Karpas-422 (cell line): ENCODE results near the gene ERC2. TPM values are rescaled to one million over a fixed set of nuclear protein-coding genes. Genes with fewer than 3 reads are reported as not detected.

Experiments
- DNase-seq: peaks from one replicate; pipeline ENCODE4 v3.0.0-alpha.2; 2015
- H2AFZ ChIP-seq: fragments of 200-600 bp; sonication (generic); 2 replicates; pipeline ENCODE4 v1.6.1; 2014; ENCODE audit warnings: antibody characterized with exemption, low read length, mixed read lengths
- H3K27ac ChIP-seq: fragments of 200-600 bp; sonication (generic); 2 replicates; pipeline ENCODE4 v1.5.1; 2014; ENCODE audit warnings: mild to moderate bottlenecking, low read length, moderate library complexity
- H3K27me3 ChIP-seq: fragments of 200-600 bp; sonication (generic); 2 replicates; pipeline ENCODE4 v1.6.1; 2014; ENCODE audit warnings: low read length, mixed read lengths
- H3K36me3 ChIP-seq: fragments of 200-600 bp; sonication (generic); 2 replicates; pipeline ENCODE4 v1.6.1; 2014; ENCODE audit warnings: low read length, mixed read lengths; ENCODE audit not compliant: insufficient read depth
- H3K4me1 ChIP-seq: fragments of 200-600 bp; sonication (generic); 2 replicates; pipeline ENCODE4 v1.6.1; 2014; ENCODE audit warnings: mild to moderate bottlenecking, low read length, mixed read lengths
- H3K4me2 ChIP-seq: fragments of 200-600 bp; sonication (generic); 2 replicates; pipeline ENCODE4 v1.6.1; 2014; ENCODE audit warnings: low read length, low read depth, mild to moderate bottlenecking; ENCODE audit not compliant: poor library complexity, severe bottlenecking
- H3K4me3 ChIP-seq: fragments of 200-600 bp; sonication (generic); 2 replicates; pipeline ENCODE4 v1.5.1; 2014; ENCODE audit warnings: mild to moderate bottlenecking, antibody characterized with exemption, low read length, mixed read lengths
- H3K79me2 ChIP-seq: fragments of 200-600 bp; sonication (generic); 2 replicates; pipeline ENCODE4 v1.6.1; 2014; ENCODE audit warnings: mild to moderate bottlenecking, low read length, mixed read lengths
- H3K9ac ChIP-seq: fragments of 200-600 bp; sonication (generic); 2 replicates; pipeline ENCODE4 v1.6.0; 2014; ENCODE audit warnings: low read length
- H3K9me2 ChIP-seq: fragments of 200-600 bp; sonication (generic), shearing (Covaris generic); replicated peaks from 2 replicates; pipeline ENCODE4 v1.6.0; 2014; ENCODE audit warnings: mild to moderate bottlenecking, low read length, moderate library complexity; ENCODE audit not compliant: insufficient read depth
- H3K9me3 ChIP-seq: fragments of 300-700, 200-600 bp; sonication (generic); 2 replicates; pipeline ENCODE4 v1.6.1; 2014; ENCODE audit warnings: low read length, mixed read lengths
- H4K20me1 ChIP-seq: fragments of 200-600 bp; sonication (generic); 2 replicates; pipeline ENCODE4 v1.6.1; 2014; ENCODE audit warnings: mild to moderate bottlenecking, antibody characterized with exemption, low read length, low read depth; ENCODE audit not compliant: insufficient read depth
- total RNA-seq: library from RNA; depleted of rRNA; stranded (reverse); fragments of >200 nt; shearing (Covaris generic); gene quantifications from 2 replicates; pipeline ENCODE4 v1.2.3, GENCODE V29; 2014; ENCODE audit warnings: low replicate concordance

The ERC2 gene
- total RNA-seq, 1 experiment from 2014 or later, result 3.7 TPM

- Histone ChIP-seq H3K9me3 (no peaks in the 10 kb centered on the region), H3K79me2 (peaks cover 29% of the 10 kb centered on the region), H3K27me3 (no peaks in the 10 kb centered on the region), H4K20me1 (no peaks in the 10 kb centered on the region), H3K4me3 (peak overlapping the region; percentile 80; the same call in 1 of the 2 replicates), H3K9ac (peak overlapping the region; percentile 96), H3K27ac (peak overlapping the region; percentile 97), H3K36me3 (peaks cover 2% of the 10 kb centered on the region; the same call in 1 of the 2 replicates), H3K4me1 (peaks cover 26% of the 10 kb centered on the region), H2AFZ (no peak overlapping the region), H3K9me2 (no peaks in the 10 kb centered on the region), H3K4me2 (peak overlapping the region; percentile 87)
- DNase-seq, result no peak
Observed at GRCh38 chr3:55489798-55490132, 978.5 kb downstream of the ERC2 start.

GRCh38 chr3:55488398-55489055 is 979.7 kb downstream of the ERC2 start:
- Histone ChIP-seq H3K27ac (peak overlapping the region; percentile 97), H3K9me2 (no peaks in the 10 kb centered on the region), H3K9ac (peak overlapping the region; percentile 96), H3K27me3 (no peaks in the 10 kb centered on the region), H3K36me3 (peaks cover 4% of the 10 kb centered on the region; the same call in 1 of the 2 replicates), H3K4me1 (peaks cover 39% of the 10 kb centered on the region), H2AFZ (no peak overlapping the region), H3K79me2 (peaks cover 41% of the 10 kb centered on the region), H3K4me3 (peak overlapping the region; percentile 80), H3K4me2 (peak overlapping the region; percentile 87), H4K20me1 (peaks cover under 1% of the 10 kb centered on the region; the same call in 1 of the 2 replicates), H3K9me3 (no peaks in the 10 kb centered on the region)
- DNase-seq, result peak; percentile 98

GRCh38 chr3:55487381-55488241 is 980.7 kb downstream of the ERC2 start:
- peaks cover 10% of the 10 kb centered on the region; the same call in 1 of the 2 replicates for H4K20me1 ChIP-seq
- peak; percentile 91 for DNase-seq
- no peaks in the 10 kb centered on the region for H3K9me3 ChIP-seq
- H3K9me2 ChIP-seq, result no peaks in the 10 kb centered on the region
- peak overlapping the region; percentile 80 for H3K4me3 ChIP-seq
- H3K4me2 ChIP-seq, result peak overlapping the region; percentile 87
- peak overlapping the region; percentile 96 for H3K9ac ChIP-seq
- no peaks in the 10 kb centered on the region for H3K27me3 ChIP-seq
- H3K79me2 ChIP-seq, result peaks cover 50% of the 10 kb centered on the region
- H3K4me1 ChIP-seq, result peaks cover 48% of the 10 kb centered on the region
- H3K36me3 ChIP-seq, result peaks cover 7% of the 10 kb centered on the region; the same call in 1 of the 2 replicates
- H2AFZ ChIP-seq, result no peak overlapping the region
- peak overlapping the region; percentile 97 for H3K27ac ChIP-seq

DNA sequence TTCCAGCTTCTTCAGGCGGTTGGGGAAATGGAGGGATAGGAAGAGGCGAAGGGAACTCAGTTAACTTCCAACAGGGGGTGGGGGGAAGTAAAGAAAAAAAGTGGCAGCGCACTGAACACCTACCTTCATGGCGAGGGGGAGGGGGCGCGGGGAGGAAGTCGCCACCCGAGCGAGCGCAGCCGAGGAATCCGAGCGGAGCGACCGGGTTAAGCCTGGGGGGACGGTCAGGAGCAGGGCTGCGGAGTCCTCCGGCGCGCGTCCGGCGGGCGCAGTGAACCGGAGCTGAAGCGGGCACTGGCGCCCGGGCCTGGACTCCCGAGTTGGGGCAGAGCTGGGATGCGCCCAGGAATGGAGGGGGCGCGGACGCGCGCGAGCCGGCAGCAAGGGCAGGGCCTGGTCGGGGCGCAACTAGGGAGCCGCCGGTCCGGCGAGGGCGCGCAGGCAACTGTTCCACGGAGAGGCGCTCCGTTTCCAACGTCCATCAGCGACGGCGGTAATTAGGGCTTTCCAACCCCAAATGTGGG is 981.3 kb downstream of the ERC2 start, which contains the start of gene WNT5A:
Gene WNT5A, minus strand, starts transcription at position 450 of the 524 bp plus-strand sequence. Its CDS starts 321 bp downstream, at position 129.
- no peaks in the 10 kb centered on the region for H3K9me3 ChIP-seq
- H2AFZ ChIP-seq, result no peak within 1 kb of the TSS
- H3K9ac ChIP-seq, result peak within 1 kb of the TSS; percentile 96

DNA sequence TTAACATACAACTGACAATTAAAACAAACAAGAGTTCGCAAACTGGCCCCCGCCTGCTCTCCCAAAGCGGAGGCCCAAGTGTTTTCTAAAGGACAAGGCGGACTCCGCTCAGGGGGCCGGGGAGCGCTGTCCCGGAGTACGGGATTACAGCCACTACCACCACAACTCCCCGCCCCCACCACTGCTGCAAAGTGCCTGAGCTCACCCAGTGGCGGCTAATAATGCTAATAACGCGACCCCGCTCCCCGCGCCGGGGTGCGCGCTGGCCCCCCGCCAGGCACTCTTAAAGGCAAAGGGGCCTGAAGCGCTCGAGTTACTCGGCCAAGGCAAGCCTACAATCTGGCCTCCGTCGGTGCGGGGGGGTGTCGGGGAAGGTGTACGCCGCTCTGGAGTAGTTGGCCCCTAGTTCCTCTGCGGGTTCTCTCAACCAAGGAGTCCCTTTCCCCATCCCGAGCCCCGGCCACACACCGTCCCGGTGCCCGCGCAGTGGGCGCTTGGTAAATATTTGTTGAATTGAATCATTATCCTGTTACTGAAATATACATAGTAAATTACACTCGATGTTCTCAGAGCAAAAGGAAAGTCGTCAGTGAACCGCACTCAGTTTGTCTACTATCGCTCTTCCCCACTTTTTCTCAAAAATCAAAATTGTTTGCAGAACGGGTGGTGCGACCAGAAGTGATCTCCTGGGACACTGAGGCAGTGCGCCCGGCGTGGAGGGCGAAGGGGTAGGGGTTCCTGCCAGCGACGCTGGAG is 982.0 kb downstream of the ERC2 start:
- H3K4me1 ChIP-seq, result peaks cover 48% of the 10 kb centered on the region
- H3K9me2 ChIP-seq, result no peaks in the 10 kb centered on the region
- H2AFZ ChIP-seq, result no peak overlapping the region
- H3K9ac ChIP-seq, result peak overlapping the region; percentile 96
- H3K36me3 ChIP-seq, result peaks cover 7% of the 10 kb centered on the region; the same call in 1 of the 2 replicates
- H3K4me3 ChIP-seq, result peak overlapping the region; percentile 80
- H3K4me2 ChIP-seq, result peak overlapping the region; percentile 87
- DNase-seq, result peak; percentile 95
- H3K27ac ChIP-seq, result peak overlapping the region; percentile 97
- H3K79me2 ChIP-seq, result peaks cover 64% of the 10 kb centered on the region
- no peaks in the 10 kb centered on the region for H3K9me3 ChIP-seq
- peaks cover 19% of the 10 kb centered on the region; the same call in 1 of the 2 replicates for H4K20me1 ChIP-seq
- H3K27me3 ChIP-seq, result no peaks in the 10 kb centered on the region

More for the DNA sequence above, 981.3 kb downstream of the ERC2 start, which contains the start of gene WNT5A:
- H3K4me1 ChIP-seq, result peaks cover 48% of the 10 kb centered on the region
- peak within 1 kb of the TSS; percentile 97 for H3K27ac ChIP-seq
- H4K20me1 ChIP-seq, result peaks cover 16% of the 10 kb centered on the region; the same call in 1 of the 2 replicates
- peak within 1 kb of the TSS; percentile 80 for H3K4me3 ChIP-seq
- DNase-seq, result peak; percentile 92
- H3K4me2 ChIP-seq, result peak within 1 kb of the TSS; percentile 87
- peaks cover 7% of the 10 kb centered on the region; the same call in 1 of the 2 replicates for H3K36me3 ChIP-seq
- no peaks in the 10 kb centered on the region for H3K27me3 ChIP-seq
- no peaks in the 10 kb centered on the region for H3K9me2 ChIP-seq
- peaks cover 57% of the 10 kb centered on the region for H3K79me2 ChIP-seq

DNA sequence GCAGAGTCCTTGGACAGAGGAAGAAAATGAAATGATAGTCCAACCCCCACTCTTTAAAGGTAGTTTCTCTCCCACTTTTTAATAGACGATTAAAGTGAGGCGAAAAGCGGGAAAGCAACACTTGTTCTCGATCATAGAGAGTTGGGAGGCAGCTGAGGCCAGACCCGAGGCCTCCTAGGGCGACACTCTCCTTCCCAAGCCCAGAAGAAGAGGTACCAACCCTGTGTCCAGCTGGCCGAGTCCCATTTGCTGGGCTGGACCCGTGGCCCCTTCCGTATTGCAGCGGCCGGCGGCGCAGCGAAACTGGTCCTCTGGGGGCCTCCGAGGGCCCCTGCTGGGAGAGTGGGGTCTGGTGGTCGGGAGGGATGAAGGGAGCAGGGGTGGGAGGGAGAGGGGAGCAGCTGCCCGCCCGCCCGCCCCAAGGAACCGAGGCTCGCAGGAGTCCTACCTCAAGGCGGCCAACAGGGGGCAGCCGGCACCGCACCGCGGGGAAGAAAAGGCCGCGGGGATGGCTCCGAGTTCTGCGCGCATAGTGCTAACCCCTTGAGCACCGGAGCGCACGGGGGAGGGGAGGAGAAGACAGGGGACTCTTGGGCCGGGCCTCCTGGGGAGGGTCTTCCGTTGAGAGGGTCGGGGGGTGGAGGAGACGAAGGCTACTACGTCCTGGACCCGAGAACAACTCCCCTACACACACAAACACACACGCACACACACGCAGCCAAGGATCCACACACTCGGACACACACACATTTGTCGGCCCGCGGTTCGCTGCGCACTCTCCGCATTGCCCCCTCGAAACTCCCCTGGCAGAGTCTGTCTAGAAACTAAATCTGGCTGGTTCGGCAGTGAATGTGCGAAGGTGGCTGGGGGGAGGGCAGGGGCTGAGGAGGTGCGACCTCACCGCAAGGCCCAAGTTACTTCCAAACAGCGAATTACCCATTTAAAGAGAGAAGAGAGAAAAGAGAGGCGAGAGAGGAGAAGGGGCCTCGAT is 983.2 kb downstream of the ERC2 start:
- Histone ChIP-seq H4K20me1 (peaks cover 19% of the 10 kb centered on the region; the same call in 1 of the 2 replicates), H3K36me3 (peaks cover 15% of the 10 kb centered on the region), H3K9me3 (no peaks in the 10 kb centered on the region), H3K9me2 (no peaks in the 10 kb centered on the region), H3K27ac (peak overlapping the region; percentile 97), H3K9ac (peak overlapping the region; percentile 96), H3K79me2 (peaks cover 75% of the 10 kb centered on the region), H2AFZ (no peak overlapping the region), H3K27me3 (no peaks in the 10 kb centered on the region), H3K4me1 (peaks cover 42% of the 10 kb centered on the region), H3K4me2 (peak overlapping the region; percentile 98), H3K4me3 (peak overlapping the region; percentile 89)
- DNase-seq, result peak; percentile 95
